GM18511 (cell line): ENCODE measurements around the gene P4HA1.
"Not testable (repeated sequence)": the region's sequence is repeated elsewhere in the genome, so short reads cannot be mapped to it uniquely, and the experiment has no call there.

Source experiments
- ATAC-seq: cut with Tn5 transposase; IDR thresholded peaks from one replicate; pipeline ENCODE4 v1.9.1; 2021; ENCODE audit warnings: mild to moderate bottlenecking, moderate library complexity; ENCODE audit not compliant: unreplicated experiment

P4HA1 gene

GRCh38 chr10:72984618-72985017 is 112.0 kb downstream of the P4HA1 start:
- not testable (repeated sequence) for ATAC-seq

GRCh38 chr10:72981882-72982529 is 114.7 kb downstream of the P4HA1 start:
- no peak for ATAC-seq

GRCh38 chr10:72981028-72981881 is 115.4 kb downstream of the P4HA1 start:
- no peak for ATAC-seq

GRCh38 chr10:72980348-72980747 is 116.3 kb downstream of the P4HA1 start:
- ATAC-seq: no peak

GRCh38 chr10:72979709-72980108 is 117.0 kb downstream of the P4HA1 start:
- no peak for ATAC-seq

- no peak for ATAC-seq
Observed at GRCh38 chr10:72976886-72977285, 119.8 kb downstream of the P4HA1 start.
